IMR-90 (cell line): ENCODE measurements around the gene FAR2. TPM values are rescaled to one million over a fixed set of nuclear protein-coding genes. Genes with fewer than 3 reads are reported as not detected.

Experiments used
- ATAC-seq: fragments of 200-7000 bp; cut with Tn5 transposase; 2 replicates; pipeline ENCODE4 v1.9.1; 2020; ENCODE audit warnings: low read depth, mild to moderate bottlenecking, moderate library complexity
- BruUV-seq: library from RNA; stranded (reverse); fragments of 400-500 nt; replicated peaks from 2 replicates; lab custom pipeline; 2021; lab: Mats Ljungman, UMichigan
- CTCF ChIA-PET: fragments of 300-600 bp; formaldehyde crosslinking; extraction: SDS; loops from one replicate; lab custom pipeline; 2021; ENCODE audit warnings: antibody characterized with exemption; lab: Yijun Ruan, JAX
- POLR2A ChIA-PET: fragments of 300-600 bp; sonication (Branson Sonifier 250); formaldehyde crosslinking; loops from one replicate; lab custom pipeline; 2022; ENCODE audit warnings: antibody characterized with exemption; ENCODE audit not compliant: unreplicated experiment; lab: Charles Lee
- DNase-seq: peaks from one replicate; pipeline ENCODE4 v3.0.0; 2013
- H2AFZ ChIP-seq: replicated peaks from 2 replicates; pipeline ENCODE3; 2013; ENCODE audit warnings: low read length, mild to moderate bottlenecking; ENCODE audit not compliant: poor library complexity
- H2AK5ac ChIP-seq: 2 replicates; pipeline ENCODE4 v1.6.1; 2013; ENCODE audit warnings: low read depth, low read length, inconsistent platforms
- H2AK9ac ChIP-seq: replicated peaks from 2 replicates; pipeline ENCODE3; 2013; ENCODE audit warnings: mild to moderate bottlenecking, low read depth, low read length, moderate library complexity; ENCODE audit not compliant: poor library complexity
- H2BK120ac ChIP-seq: 2 replicates; pipeline ENCODE4 v1.6.1; 2013; ENCODE audit warnings: low read depth, low read length, inconsistent platforms
- H2BK15ac ChIP-seq: 3 replicates; pipeline ENCODE4 v1.6.1; 2013; ENCODE audit warnings: low read depth, low read length, inconsistent platforms
- H2BK20ac ChIP-seq: 2 replicates; pipeline ENCODE4 v1.6.1; 2013; ENCODE audit warnings: low read depth, mild to moderate bottlenecking, inconsistent platforms, low read length, moderate library complexity
- H2BK5ac ChIP-seq: 2 replicates; pipeline ENCODE4 v1.6.1; 2013; ENCODE audit warnings: mild to moderate bottlenecking, low read depth, low read length, inconsistent platforms; ENCODE audit not compliant: poor library complexity, severe bottlenecking
- H3K14ac ChIP-seq: replicated peaks from 2 replicates; pipeline ENCODE4 v1.6.1; 2013; ENCODE audit warnings: low read depth, low read length, inconsistent platforms
- H3K18ac ChIP-seq: 2 replicates; pipeline ENCODE4 v1.6.1; 2013; ENCODE audit warnings: low read depth, low read length, control low read depth
- H3K23ac ChIP-seq: 2 replicates; pipeline ENCODE4 v1.6.1; 2013; ENCODE audit warnings: low read depth, low read length, inconsistent platforms
- H3K27ac ChIP-seq: 2 replicates; pipeline ENCODE4 v1.5.1; 2013; ENCODE audit warnings: mild to moderate bottlenecking, control low read depth, low read length; ENCODE audit not compliant: insufficient read depth
- H3K27me3 ChIP-seq: 2 replicates; pipeline ENCODE4 v1.6.1; 2013; ENCODE audit warnings: low read length; ENCODE audit not compliant: control insufficient read depth, insufficient read depth
- H3K36me3 ChIP-seq: 2 replicates; pipeline ENCODE4 v1.6.1; 2013; ENCODE audit warnings: low read length, mixed read lengths; ENCODE audit not compliant: control insufficient read depth, insufficient read depth
- H3K4ac ChIP-seq: 2 replicates; pipeline ENCODE4 v1.6.1; 2013; ENCODE audit warnings: low read depth, low read length, inconsistent platforms
- H3K4me1 ChIP-seq: 2 replicates; pipeline ENCODE4 v1.6.1; 2013; ENCODE audit warnings: low read length, mixed read lengths; ENCODE audit not compliant: control insufficient read depth, insufficient read depth
- H3K4me2 ChIP-seq: 2 replicates; pipeline ENCODE4 v1.6.1; 2013; ENCODE audit warnings: low read depth, mild to moderate bottlenecking, control low read depth, low read length, moderate library complexity
- H3K4me3 ChIP-seq: 2 replicates; pipeline ENCODE4 v1.5.1; 2013; ENCODE audit warnings: low read depth, mild to moderate bottlenecking, control low read depth, low read length, moderate library complexity; ENCODE audit not compliant: insufficient read depth
- H3K56ac ChIP-seq: 2 replicates; pipeline ENCODE4 v1.6.1; 2013; ENCODE audit warnings: low read length, inconsistent platforms; ENCODE audit not compliant: insufficient read depth; ENCODE audit errors: extremely low read depth
- H3K79me1 ChIP-seq, 2 experiments: 2 replicates each; pipeline ENCODE4 v1.6.1; 2013; ENCODE audit warnings: low read length in 2 of 2, inconsistent platforms in 1 of 2, low read depth in 1 of 2
- H3K9ac ChIP-seq: 2 replicates; pipeline ENCODE4 v1.6.1; 2013; ENCODE audit warnings: low read depth, low read length, control low read depth
- H3K9me1 ChIP-seq: 2 replicates; pipeline ENCODE4 v1.6.1; 2013; ENCODE audit warnings: low read length, inconsistent platforms; ENCODE audit not compliant: insufficient read depth
- H3K9me3 ChIP-seq: 2 replicates; pipeline ENCODE4 v1.6.1; 2013; ENCODE audit warnings: low read length; ENCODE audit not compliant: control insufficient read depth, insufficient read depth
- H4K20me1 ChIP-seq: 2 replicates; pipeline ENCODE4 v1.6.1; 2013; ENCODE audit warnings: low read length, inconsistent platforms; ENCODE audit not compliant: insufficient read depth
- H4K5ac ChIP-seq: 2 replicates; pipeline ENCODE4 v1.6.1; 2013; ENCODE audit warnings: mild to moderate bottlenecking, low read depth, low read length, control low read depth
- H4K8ac ChIP-seq, 2 experiments: 2 replicates each; pipeline ENCODE4 v1.6.1; 2013; ENCODE audit warnings: low read depth in 2 of 2, low read length in 2 of 2, control low read depth in 1 of 2, inconsistent platforms in 1 of 2
- H4K91ac ChIP-seq: 2 replicates; pipeline ENCODE4 v1.6.1; 2013; ENCODE audit warnings: low read depth, low read length, inconsistent platforms; ENCODE audit not compliant: insufficient read depth
- BHLHE40 ChIP-seq: fragments of 150-350 bp; IDR thresholded peaks from 2 replicates; pipeline ENCODE4 v1.6.1; 2016; ENCODE audit warnings: mild to moderate bottlenecking, low read depth, low read length
- CHD1 ChIP-seq: IDR thresholded peaks from 2 replicates; pipeline ENCODE4 v1.6.1; 2012; ENCODE audit warnings: low read depth, low read length, improper control_type of control experiment
- FOS ChIP-seq: fragments of 150-350 bp; IDR thresholded peaks from 2 replicates; pipeline ENCODE4 v1.6.1; 2016; ENCODE audit warnings: low read depth, low read length
- MXI1 ChIP-seq: IDR thresholded peaks from 2 replicates; pipeline ENCODE4 v1.6.1; 2012; ENCODE audit warnings: low read depth, mild to moderate bottlenecking, low read length, moderate library complexity, borderline replicate concordance
- POLR2A ChIP-seq: IDR thresholded peaks from 2 replicates; pipeline ENCODE4 v1.6.1; 2012; ENCODE audit warnings: mild to moderate bottlenecking, low read depth, low read length
- RFX5 ChIP-seq: IDR thresholded peaks from 2 replicates; pipeline ENCODE4 v1.8.0; 2012; ENCODE audit warnings: low read depth, mild to moderate bottlenecking, low read length, moderate library complexity
- SMC3 ChIP-seq: fragments of 150-350 bp; IDR thresholded peaks from 2 replicates; pipeline ENCODE4 v1.6.1; 2016; ENCODE audit warnings: low read depth, mild to moderate bottlenecking, antibody characterized with exemption, low read length, moderate library complexity
- WGBS, 2 experiments: methylation state at CpG; one replicate each; pipeline versions ENCODE4 v1.1.5 to v1.1.7; 2013; ENCODE audit warnings: missing lambda C conversion rate in 2 of 2; ENCODE audit not compliant: insufficient read length in 1 of 2; ENCODE audit errors: extremely low coverage in 2 of 2; 5-methylcytosine and 5-hydroxymethylcytosine counted together
- dilution Hi-C: fragments of 300-500 bp; cut with HindIII; formaldehyde crosslinking; loops from one replicate; pipeline ENCODE4 v1.14.3; 2018; ENCODE audit warnings: low sequenced_read_pairs; ENCODE audit not compliant: unreplicated experiment
- in situ Hi-C: fragments of 300-500 bp; cut with MboI; formaldehyde crosslinking; loops from 3 replicates; pipeline ENCODE4 v1.14.3; 2019; ENCODE audit warnings: low sequenced_read_pairs, inconsistent platforms, mixed read lengths
- intact Hi-C: fragments of 100-400 bp; cut with micrococcal nuclease; formaldehyde crosslinking; loops from 2 replicates; pipeline ENCODE4 v1.10.0; 2022
- polyA plus RNA-seq, 3 experiments: library from polyadenylated mRNA; depleted of rRNA; stranded (reverse); fragments of >200 nt; gene quantifications; 2 replicates each; pipeline ENCODE4 v1.2.3, GENCODE V29; 2012; ENCODE audit warnings: low replicate concordance in 1 of 3
- total RNA-seq: library from RNA; depleted of rRNA; stranded (reverse); fragments of >200 nt; gene quantifications from 2 replicates; pipeline ENCODE4 v1.2.3, GENCODE V29; 2012

The FAR2 gene
- total and polyA plus RNA-seq, 2 of the 4 experiments (the other 2 are of a cell fraction), result 1.1 to 2.0 TPM

DNA sequence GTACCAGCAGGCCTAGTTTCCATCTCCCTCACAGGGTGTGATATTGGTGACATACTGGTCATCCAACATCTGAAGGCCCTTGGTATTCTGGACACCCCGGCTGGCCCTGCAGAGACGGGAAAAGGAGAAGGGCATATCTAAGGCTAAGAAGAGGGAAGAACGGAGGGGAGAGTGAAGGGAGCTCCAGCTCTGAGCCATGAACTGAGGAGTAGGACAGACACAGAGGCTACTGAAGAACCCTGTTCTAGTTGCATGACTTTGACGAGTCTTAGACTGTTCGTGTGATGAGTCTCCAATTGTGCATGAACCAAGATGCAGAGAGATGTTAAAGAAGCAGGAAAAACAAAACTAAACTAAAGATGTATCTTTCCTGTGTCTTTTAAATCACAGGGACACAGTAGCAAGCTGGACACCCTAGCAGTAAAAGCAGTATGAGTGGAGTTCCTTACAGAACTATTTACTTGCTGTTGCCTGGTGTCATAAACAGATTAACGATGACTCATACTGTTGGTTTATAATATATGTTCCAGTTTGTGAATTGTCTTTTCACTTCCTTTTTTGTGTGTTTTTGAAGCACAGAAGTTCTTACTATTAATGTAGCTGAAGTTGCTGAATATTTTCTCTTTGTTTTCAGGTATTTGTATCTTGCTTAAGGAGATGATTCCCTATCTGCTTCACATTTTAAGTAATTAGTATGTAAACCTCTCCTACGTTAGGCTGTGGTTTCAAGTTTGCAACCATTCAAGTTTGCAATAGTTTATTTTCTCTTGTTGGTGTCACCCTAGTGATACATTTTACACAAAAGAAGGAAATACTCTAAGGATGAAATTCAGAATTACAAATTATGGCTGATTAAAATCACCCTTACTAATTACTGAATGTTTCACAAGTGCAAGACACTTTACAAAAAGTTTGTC, 15.7 kb downstream of the FAR2 start:
- H2BK120ac ChIP-seq, result peak overlapping the region; percentile 7; the same call in 1 of the 2 replicates
- no peaks in the 10 kb centered on the region for H3K79me1 ChIP-seq
- H3K56ac ChIP-seq, result no peak overlapping the region
- H2BK20ac ChIP-seq, result no peak overlapping the region
- H2AK5ac ChIP-seq, result peak overlapping the region; percentile 36; the same call in 1 of the 2 replicates
- peak overlapping the region; percentile 20; the same call in 1 of the 2 replicates for H3K18ac ChIP-seq
- in situ Hi-C loops, result no loop called here
- H3K9me1 ChIP-seq, result peaks cover 6% of the 10 kb centered on the region
- no peak overlapping the region for H2AK9ac ChIP-seq
- no peak overlapping the region for H3K23ac ChIP-seq
- peaks cover 8% of the 10 kb centered on the region for H3K4me1 ChIP-seq
- POLR2A ChIA-PET, result no interaction called here
- H4K91ac ChIP-seq, result no peak overlapping the region
- intact Hi-C loops, result no loop called here
- H3K36me3 ChIP-seq, result no peaks in the 10 kb centered on the region
- 83% methylated on average over 1 of the region's 7 CpGs; no CpG with 5 or more reads in 1 of the 2 experiments for WGBS, 2 experiments
- no peaks in the 10 kb centered on the region for H4K20me1 ChIP-seq
- H3K27ac ChIP-seq, result no peak overlapping the region; the same call in 1 of the 2 replicates
- H3K4me3 ChIP-seq, result no peak overlapping the region
- DNase-seq, result peak; percentile 62
- TF ChIP-seq POLR2A (no peak), CHD1 (no peak), FOS (peak; percentile 87), RFX5 (no peak), SMC3 (no peak), MXI1 (no peak), BHLHE40 (peak; percentile 13; the same call in 1 of the 2 replicates)
- no peaks in the 10 kb centered on the region for H3K9me3 ChIP-seq
- no TSS peak for BruUV-seq
- no peak overlapping the region for H2AFZ ChIP-seq
- CTCF ChIA-PET, result interaction anchor here (0.5 kb wide), 1 partner anchor 103 kb away, joined by 3 read pairs; no protein-coding TSS in a partner anchor
- no peak overlapping the region for H3K14ac ChIP-seq
- no peak overlapping the region for H4K8ac ChIP-seq
- no peaks in the 10 kb centered on the region for H3K27me3 ChIP-seq
- peak overlapping the region; percentile 61; the same call in 1 of the 2 replicates for H3K4me2 ChIP-seq
- H2BK15ac ChIP-seq, result 0 out of 3 replicates have a peak overlapping the region, but pooled peaks have one; percentile 5
- peak; percentile 96 for ATAC-seq
- no peak overlapping the region for H3K4ac ChIP-seq
- H2BK5ac ChIP-seq, result no peak overlapping the region
- dilution Hi-C loops, result no loop called here
- H4K5ac ChIP-seq, result no peak overlapping the region; the same call in 1 of the 2 replicates
- H3K9ac ChIP-seq, result no peak overlapping the region
